NCI-H1417 treated with DMSO at 0.1 percent for 48 hours (cell line): ENCODE measurements around the gene HLTF.
A peak's percentile ranks its signal among the peaks of the same experiment; 100 is the strongest.

ENCODE experiments used
- DNase-seq: peaks from one replicate; lab custom pipeline; 2025; lab: John Stamatoyannopoulos, UW

Gene HLTF

DNA sequence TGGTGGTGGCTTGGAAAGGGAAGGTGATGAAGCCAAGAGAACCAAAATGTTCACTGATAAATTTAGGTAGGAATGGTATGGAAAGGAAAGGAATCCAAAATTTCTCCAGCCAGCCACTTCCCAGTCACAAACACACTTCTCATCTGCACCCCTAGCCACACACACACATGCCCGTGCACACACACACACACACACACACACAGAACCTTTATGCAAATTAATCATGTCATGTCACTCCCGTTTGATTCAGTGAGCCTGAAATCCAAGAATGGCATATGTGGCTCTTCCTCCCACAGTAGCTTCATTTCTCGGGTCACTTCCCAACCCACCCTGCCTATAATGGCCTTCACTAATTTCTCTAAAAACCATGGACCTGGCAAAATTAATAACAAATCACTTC lies 3.1 kb upstream of the HLTF start:
- DNase-seq, result no peak

DNA sequence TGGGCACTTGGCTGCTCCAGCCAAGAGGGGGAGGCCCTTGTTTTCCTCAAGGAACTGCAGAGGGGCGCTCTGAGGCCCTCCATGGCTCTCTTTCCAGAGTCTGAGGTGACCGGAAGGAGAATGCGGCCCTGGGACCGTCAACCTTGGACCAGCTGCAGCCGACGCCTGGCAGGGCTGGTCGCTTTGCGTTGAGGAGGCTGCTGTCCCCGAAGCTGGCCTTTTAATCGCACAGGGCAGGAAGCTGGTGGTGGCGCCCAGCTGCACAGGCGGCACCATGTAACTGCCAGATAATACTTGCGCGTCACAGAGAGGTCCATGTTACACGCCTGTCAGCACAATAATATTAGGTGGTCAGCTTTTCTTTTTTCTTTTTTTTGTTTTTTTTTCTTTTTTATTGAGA lies 875 bp upstream of the HLTF start:
- DNase-seq, result no peak

GRCh38 chr3:149085828-149086231 lies 503 bp downstream of the HLTF start:
- peak; percentile 9 for DNase-seq

GRCh38 chr3:149081772-149082171 lies 4.6 kb downstream of the HLTF start:
- no peak for DNase-seq

GRCh38 chr3:149080699-149081091 lies 5.6 kb downstream of the HLTF start:
- no peak for DNase-seq

DNA sequence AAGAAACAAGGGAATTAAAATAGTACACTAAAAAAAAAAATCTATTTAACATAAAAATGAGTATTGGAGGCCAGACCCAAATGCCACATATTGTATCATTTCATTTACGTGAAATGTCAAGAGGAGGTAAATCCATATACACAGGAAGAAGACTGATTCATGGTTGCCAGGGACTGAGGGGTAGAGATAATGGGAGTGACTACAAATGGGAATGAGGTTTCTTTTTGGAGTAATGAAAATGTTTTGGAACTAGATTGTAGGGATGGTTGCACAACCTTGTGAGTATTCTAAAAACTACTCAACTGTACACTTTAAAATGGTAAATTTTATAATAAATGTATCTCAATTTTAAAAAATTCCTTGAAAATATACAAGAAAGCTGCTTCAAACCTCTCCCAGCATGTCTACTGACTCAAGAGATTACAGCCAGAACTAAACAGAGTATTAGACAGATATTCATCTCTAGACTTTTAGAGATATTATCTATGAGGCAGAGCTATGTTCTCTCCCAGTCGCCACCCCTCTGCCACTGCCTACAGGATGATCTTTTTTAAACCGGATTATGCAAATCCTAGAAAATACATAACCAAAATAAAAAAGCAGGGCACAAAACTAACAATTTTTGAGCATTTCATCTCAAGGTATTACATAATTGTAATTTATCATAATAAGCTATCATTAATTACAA lies 6.2 kb downstream of the HLTF start:
- DNase-seq, result no peak

DNA sequence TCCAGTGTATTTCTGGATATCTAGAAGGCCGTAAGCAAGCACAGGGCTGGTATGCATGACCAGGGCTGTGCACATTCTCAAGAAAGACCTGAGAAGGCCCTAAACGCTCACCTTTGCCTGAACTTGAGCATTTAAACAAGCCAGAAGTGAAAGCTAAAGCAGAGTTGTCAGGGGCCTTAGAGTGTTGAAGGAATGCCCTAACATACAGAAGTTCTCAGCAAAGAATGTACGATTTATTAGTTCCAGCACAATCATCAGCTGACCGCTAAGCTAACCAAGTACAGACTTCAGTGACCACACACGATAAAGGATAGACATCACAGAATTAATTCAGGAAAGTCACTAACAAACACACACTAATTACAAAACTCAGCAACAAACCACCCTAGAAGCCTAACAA lies 8.7 kb downstream of the HLTF start:
- no peak for DNase-seq

- no peak for DNase-seq
These were observed 18.4 kb downstream of the HLTF start for GRCh38 chr3:149067883-149068282.

- DNase-seq, result no peak
These were observed 24.6 kb downstream of the HLTF start for GRCh38 chr3:149061776-149062175.

DNA sequence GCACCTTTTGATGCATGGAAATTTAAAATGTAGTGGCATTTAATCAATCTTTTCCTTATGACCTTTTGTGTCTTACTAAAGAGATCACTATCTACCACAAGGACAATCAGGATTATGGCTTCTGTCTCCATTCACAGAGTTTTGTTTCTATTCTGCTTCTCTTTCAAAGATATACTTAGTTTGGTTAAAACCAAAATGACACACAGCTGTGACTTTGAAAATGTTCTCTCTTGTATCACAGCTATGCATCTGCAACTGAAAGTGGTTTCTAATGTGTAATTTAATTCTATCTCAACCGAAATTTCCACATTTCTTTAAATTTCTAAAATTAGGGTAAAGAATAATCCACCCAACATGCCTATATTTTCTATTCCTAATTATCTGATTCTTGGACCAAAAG lies 27.7 kb downstream of the HLTF start:
- no peak for DNase-seq

- no peak for DNase-seq
These were observed 28.1 kb downstream of the HLTF start for GRCh38 chr3:149058198-149058597.

- no peak for DNase-seq
These were observed 30.8 kb downstream of the HLTF start for GRCh38 chr3:149055575-149055974.

GRCh38 chr3:149044339-149045083 lies 41.8 kb downstream of the HLTF start:
- DNase-seq, result no peak

DNA sequence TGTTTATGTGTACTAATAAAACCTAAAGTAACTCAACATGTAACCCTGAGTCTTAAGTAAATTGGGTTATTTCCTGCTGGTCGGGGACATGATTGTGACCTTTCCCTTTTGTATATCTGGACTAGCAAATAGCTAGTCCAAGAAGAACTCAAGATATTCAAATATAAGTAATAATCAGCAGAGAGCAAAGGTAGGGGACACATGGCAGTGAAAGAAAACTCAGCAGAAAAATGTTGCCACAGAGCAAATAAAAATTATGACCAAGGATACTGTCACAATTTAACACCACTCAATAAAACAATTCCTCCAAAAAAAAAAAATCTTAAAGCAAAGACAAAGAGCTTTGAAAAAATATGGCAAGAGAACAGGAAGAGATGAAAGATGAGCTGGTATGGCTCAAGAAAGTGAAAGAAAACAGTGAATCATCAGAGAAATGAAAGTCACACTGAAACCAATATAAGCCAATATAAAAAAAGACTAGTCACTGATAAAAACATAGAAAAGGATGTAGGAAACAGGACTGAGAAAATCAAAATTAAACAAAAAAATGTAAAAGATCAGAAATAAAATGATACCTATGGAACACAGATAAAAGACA lies 43.4 kb downstream of the HLTF start:
- DNase-seq, result no peak

DNA sequence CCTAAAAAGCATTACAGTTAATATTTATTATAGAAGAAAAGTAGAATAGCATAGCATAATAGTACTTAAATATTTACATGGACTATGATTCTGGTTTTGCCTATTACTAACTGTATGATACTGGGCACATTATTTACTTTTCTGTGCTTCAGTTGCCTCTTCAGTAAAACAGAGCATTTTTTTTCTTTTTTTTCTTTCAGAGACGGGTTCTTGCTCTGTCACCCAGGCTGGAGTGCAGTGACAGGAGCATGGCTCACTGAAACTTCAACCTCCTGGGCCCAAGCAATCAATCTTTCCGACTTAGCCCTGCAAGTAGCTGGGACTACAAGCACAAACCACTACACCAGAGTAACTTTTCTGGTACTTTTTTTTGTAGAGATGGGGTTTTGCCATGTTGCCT lies 48.0 kb downstream of the HLTF start:
- no peak for DNase-seq

DNA sequence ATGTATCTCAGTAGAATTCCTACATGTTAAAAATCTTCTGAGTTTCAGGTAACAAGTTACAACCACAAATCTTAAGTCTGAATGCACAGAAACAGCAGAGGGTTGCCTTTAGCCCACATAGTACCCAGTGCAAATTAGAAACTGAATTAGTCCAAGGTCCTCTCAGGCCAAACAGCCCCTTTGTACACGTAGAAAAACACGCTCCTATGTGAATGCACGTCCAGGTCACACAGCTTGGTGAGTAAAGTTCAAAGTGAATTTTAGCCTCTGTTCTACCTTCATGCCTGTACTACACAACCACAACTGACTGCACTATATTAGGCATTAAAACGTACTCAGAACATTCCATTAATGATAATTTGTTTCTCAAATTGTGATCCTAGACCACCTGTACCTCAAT lies 48.6 kb downstream of the HLTF start:
- no peak for DNase-seq

DNA sequence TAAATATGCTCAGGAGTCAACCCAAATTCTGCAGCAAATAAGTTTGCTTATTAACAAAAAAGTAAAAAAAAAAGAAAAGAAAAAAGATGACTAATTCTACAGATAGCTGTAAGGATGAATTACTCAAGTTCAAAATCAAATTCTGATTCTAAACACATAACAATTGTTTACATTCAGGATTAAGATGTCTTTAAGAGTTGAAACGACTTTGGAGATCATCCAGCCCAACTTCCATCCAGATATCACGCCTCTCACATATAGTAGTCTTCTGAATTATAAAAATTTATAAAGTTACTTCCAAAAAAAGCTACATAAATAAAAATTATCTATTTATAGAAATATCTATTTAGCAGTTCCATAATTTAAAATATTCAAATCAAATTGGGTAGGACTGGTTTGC lies 55.2 kb downstream of the HLTF start:
- DNase-seq, result no peak

DNA sequence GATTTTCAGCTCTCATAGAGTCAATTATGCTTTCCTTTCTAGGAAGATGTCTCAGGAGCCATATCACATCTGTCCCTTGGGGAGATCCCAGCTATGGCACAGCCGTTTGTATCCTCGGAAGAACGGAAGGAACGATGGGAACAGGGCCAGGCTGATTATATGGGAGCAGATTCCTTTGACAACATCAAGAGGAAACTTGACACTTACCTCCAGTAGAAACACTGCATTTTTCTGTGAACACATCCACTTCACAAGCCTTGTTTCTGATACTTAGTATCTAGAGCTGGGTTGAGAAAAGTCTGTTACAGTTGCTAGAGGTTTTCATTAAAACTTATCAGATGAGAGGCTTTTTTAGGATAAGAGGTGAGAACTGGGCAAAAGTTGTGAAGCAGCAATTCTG lies 59.6 kb downstream of the HLTF start:
- no peak for DNase-seq

- DNase-seq, result no peak
These were observed 62.4 kb downstream of the HLTF start for GRCh38 chr3:149023951-149024350.

DNA sequence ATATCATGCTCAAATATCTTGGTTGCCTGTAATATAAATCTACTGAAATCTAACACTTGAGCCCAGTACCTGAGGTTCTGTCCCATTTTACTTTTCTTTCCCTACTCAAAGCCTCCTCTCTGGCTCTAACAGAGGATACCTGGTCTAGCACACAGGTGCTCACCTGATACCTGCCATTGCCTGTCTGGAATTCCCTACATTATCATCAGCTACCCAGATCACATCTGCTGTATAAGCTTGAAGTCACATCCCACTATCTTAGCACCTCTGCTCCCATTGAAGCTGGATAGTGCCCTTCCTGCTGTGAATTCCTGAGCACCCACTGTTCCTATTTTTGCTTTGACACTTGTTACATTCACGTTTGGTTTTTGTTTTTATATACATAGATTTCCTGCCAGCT lies 64.5 kb downstream of the HLTF start:
- no peak for DNase-seq

DNA sequence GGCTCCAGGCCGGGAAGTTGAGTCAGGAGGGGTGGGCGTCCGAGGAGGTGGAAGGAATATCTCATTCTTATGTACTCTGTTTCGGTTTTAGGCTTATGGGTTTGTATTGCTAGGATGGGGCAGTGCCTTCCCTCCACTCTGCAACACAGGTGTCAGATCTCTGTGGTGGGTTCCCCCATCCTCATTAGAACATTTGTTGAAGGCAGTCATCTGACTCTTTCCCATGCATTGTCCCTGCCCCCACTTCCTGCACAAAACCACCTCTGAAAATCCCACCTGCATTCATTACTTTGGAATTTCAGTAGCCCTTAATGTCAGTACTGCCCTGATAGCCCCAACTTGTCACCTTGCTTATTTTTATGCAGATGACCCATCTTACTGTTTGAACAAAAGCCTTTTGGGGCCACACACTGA lies 65.5 kb downstream of the HLTF start:
- DNase-seq, result no peak

GRCh38 chr3:149020196-149020838 lies 66.0 kb downstream of the HLTF start:
- no peak for DNase-seq

- no peak for DNase-seq
These were observed 66.8 kb downstream of the HLTF start for GRCh38 chr3:149019580-149019979.
